Ectodermal cell (in vitro differentiated cells): ENCODE measurements around the gene PRAF2.

Source experiments
- H3K27ac ChIP-seq: 2 replicates; pipeline ENCODE4 v1.7.0; 2013; ENCODE audit warnings: mild to moderate bottlenecking, low read depth, low read length; ENCODE audit not compliant: insufficient read depth, poor library complexity, severe bottlenecking
- H3K27me3 ChIP-seq: 2 replicates; pipeline ENCODE4 v1.7.0; 2013; ENCODE audit warnings: mild to moderate bottlenecking, low read length; ENCODE audit not compliant: insufficient read depth, control insufficient read depth, poor library complexity, severe bottlenecking
- H3K36me3 ChIP-seq: one replicate; pipeline ENCODE4 v1.7.0; 2013; ENCODE audit warnings: low read length; ENCODE audit not compliant: control insufficient read depth, insufficient read depth
- H3K4me1 ChIP-seq: one replicate; pipeline ENCODE4 v1.7.0; 2013; ENCODE audit warnings: low read length; ENCODE audit not compliant: control insufficient read depth, insufficient read depth
- H3K4me3 ChIP-seq: 2 replicates; pipeline ENCODE4 v1.7.0; 2013; ENCODE audit warnings: low read depth, low read length, control low read depth; ENCODE audit not compliant: insufficient read depth
- H3K9me3 ChIP-seq: 2 replicates; pipeline ENCODE4 v1.7.0; 2013; ENCODE audit warnings: mild to moderate bottlenecking, low read length, moderate library complexity; ENCODE audit not compliant: control insufficient read depth
- WGBS, 2 experiments: methylation state at CpG; one replicate each; pipeline ENCODE4 v1.1.7; 2013; ENCODE audit warnings: missing lambda C conversion rate in 2 of 2; 5-methylcytosine and 5-hydroxymethylcytosine counted together

PRAF2 gene

DNA sequence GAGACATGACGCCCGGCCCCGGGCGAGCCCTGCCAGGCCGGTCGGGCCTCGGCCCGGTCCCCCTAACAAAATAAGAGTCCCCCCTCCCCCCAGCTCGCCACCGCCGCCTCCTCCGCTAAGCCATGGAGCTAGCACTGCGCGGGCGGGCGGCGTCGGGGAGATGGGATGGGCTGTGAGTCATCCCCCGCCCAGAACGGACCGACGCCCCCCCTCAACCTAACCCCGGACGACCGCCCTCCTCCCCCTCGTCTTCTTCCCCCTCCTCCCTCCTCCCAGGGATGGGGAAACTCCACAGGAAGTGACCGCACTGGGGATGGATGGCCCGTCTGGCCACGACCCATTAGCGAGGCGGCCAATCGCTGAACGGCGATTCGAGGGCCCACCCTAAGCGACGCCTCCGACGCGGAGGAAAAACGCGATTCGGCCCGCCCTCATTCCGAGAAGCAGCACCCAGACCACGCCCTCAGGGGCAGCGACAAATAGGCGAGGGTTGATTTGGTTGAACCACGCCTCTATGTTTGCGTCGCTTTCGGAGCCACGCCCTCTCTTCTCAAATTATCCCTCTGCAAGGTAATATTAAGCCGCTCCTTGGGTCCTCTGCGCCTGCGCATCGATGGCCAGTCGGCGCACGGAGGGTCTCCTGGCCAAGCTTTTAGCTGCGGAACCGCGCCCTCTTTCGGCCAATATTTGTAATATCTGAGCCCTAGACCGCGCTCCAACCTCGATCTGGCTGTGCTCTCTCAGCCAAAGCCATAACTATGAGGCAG is 30.4 kb downstream of the PRAF2 start, which contains the start of gene TFE3:
TSS of gene TFE3 (minus strand) at position 138 of the 767 bp plus-strand sequence. CDS start at position 7, 131 bp downstream.
- H3K4me3 ChIP-seq = peak within 1 kb of the TSS; percentile 63
- H3K4me1 ChIP-seq = peaks cover 11% of the 10 kb centered on the region
- WGBS, 2 experiments = 0% methylated on average over 44 to 64 of the region's 67 CpGs
- no peaks in the 10 kb centered on the region for H3K9me3 ChIP-seq
- H3K36me3 ChIP-seq = peaks cover 3% of the 10 kb centered on the region
- peak within 1 kb of the TSS; percentile 17 for H3K27ac ChIP-seq
- H3K27me3 ChIP-seq = no peaks in the 10 kb centered on the region

DNA sequence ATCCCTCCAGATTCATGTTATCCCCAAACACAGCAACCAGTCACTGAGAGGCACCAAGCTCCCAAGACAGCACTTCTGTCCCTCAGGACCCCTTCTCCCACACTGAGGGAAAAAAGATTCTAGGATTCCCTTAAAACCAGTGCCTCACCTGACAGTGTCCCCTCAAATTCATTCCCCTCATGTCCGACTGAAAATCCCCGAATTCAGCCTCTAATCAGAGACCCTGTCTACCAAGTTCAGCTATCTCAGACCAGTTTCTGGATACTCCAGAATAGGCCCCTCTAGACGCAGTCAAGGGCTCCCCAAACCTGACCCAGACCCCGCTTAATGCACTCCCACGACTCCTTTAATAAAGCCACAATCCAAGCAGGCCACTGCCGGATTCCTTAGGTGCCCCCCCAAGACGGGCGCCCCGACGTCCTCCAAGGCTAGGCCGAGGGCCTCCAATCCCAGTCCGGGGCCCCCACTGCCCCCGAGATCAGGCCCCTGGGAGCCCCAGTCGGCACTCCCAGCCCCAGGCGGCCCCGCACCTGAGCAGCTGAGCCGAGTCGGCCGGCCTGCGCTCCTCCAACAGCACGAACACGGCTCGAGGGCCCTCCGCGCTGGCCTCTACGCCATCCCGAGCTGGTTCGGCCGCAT is 31.1 kb downstream of the PRAF2 start:
- WGBS, 2 experiments = 0% methylated on average over 29 of the region's 29 CpGs
- Histone ChIP-seq H3K27me3 (no peaks in the 10 kb centered on the region), H3K36me3 (peaks cover 10% of the 10 kb centered on the region), H3K4me3 (peak overlapping the region; percentile 63), H3K27ac (peak overlapping the region; percentile 17), H3K9me3 (no peaks in the 10 kb centered on the region), H3K4me1 (peaks cover 11% of the 10 kb centered on the region)

DNA sequence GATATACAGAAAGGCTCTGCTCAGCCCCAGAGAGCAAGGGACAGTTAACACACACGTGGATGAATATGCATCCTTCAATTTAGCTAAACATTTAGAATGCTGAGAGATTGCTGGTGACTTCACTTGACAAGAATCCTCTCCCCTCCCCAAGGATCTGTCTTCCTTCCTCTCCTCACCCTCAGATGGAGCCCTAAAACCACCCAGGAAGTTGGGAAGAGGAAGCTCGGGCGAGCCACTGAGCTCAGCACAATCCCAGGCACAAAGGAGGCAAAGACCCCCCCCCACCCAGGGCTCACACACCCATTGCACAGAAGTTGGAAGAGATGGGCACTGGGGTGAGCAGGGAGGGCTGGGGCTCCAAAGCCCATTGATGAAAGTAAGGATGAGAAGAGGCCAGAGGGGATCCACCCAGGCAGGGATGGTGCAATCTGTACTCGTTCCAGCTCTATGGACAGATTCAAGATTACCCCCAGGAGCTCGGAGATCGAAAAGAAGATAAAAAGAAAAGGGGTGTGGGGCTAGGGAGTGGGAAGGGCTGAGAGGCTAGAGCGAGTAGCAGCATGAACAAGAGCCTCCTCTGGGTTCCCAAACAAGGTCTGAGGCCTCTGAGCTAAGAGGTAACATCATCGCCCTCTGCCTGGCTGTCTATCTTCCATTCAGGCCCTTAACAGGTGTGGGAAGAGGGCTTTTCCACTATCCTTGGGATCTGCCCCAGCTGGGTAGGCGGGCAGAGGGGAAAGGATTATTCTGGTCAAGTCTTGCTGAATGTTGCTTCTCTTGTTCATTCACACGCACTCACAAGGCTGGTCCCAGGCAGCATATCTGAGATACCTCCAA is 31.8 kb downstream of the PRAF2 start:
- no peaks in the 10 kb centered on the region for H3K9me3 ChIP-seq
- peaks cover 10% of the 10 kb centered on the region for H3K36me3 ChIP-seq
- H3K27ac ChIP-seq = no peak overlapping the region
- 4 to 5% methylated on average over 7 to 10 of the region's 10 CpGs for WGBS, 2 experiments
- H3K4me1 ChIP-seq = peaks cover 11% of the 10 kb centered on the region
- no peaks in the 10 kb centered on the region for H3K27me3 ChIP-seq
- H3K4me3 ChIP-seq = peak overlapping the region; percentile 63

DNA sequence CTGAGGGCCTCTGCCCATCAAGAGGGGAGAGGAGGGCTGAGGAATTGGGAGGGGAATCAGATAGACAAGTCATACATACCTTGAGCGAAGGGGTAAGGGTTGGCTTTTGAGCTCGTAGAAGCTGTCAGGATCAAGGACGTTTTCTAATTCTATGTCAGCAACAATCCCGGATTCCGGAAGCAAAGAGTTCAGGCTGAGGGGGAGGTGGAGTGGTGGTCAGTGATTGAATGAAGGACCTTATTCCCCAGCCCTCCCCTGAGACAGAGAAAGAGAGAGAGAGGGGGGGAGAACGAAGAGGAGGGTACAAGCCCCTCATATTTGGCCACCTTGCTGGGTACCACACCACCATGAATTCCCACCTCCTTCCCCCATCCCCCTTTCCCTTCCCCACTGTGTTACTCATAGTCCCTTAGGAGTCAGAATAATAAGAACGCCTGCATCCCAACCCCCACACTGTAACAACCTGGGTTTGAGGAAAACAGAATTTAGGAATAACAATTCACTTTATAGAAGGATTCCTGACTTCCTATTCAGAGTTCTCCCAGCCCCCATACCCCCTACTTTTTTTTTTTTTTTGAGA is 33.3 kb downstream of the PRAF2 start:
- H3K4me3 ChIP-seq = peak overlapping the region; percentile 23
- no peaks in the 10 kb centered on the region for H3K9me3 ChIP-seq
- H3K4me1 ChIP-seq = peaks cover 11% of the 10 kb centered on the region
- H3K27ac ChIP-seq = peak overlapping the region; percentile 63
- whole genome bisulfite sequencing, 2 experiments = 2% methylated on average over 6 to 7 of the region's 7 CpGs
- peaks cover 13% of the 10 kb centered on the region for H3K36me3 ChIP-seq
- H3K27me3 ChIP-seq = no peaks in the 10 kb centered on the region

DNA sequence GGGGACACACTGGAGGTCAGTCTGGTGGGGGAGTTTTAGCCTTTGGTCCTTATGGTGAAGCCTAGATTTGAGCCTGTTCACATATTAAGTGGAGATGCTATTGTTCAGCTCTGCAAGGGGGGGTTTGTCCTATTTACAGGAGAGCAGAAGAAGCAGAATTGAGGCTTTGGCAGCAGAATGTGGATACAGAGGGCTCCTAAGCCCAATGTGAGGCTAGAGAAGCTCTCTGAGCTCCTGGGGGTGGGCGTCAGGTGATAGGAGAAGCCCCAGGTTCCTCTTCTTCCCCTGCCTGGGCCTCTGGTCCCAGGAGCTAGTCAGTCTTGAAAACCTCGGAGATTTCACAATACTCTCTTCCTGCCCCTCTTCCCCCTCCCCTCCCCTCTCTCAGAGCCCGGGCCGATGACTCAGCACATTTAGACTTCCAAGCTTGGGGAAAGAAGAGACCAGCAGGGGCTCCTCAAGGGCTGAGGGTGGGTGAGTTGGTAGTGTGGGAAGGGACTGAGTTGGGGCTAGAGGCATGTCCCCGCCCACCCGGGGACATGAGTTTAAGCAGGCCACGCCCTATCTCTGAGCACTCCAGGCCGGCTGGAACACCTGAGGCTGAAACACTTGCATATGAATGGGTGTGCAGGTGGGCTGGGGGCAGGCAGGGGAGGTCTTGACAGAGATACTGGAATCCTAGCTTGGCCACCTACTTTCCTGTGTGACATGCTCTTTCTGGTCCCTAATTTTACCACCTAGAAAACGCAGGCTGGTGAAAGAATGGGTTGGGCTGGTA is 34.0 kb downstream of the PRAF2 start:
- Histone ChIP-seq H3K9me3 (no peaks in the 10 kb centered on the region), H3K36me3 (peaks cover 13% of the 10 kb centered on the region), H3K27me3 (no peaks in the 10 kb centered on the region), H3K4me3 (peak overlapping the region; percentile 23), H3K4me1 (peaks cover 11% of the 10 kb centered on the region), H3K27ac (peak overlapping the region; percentile 63)
- 1% methylated on average over 9 of the region's 9 CpGs for WGBS, 2 experiments

DNA sequence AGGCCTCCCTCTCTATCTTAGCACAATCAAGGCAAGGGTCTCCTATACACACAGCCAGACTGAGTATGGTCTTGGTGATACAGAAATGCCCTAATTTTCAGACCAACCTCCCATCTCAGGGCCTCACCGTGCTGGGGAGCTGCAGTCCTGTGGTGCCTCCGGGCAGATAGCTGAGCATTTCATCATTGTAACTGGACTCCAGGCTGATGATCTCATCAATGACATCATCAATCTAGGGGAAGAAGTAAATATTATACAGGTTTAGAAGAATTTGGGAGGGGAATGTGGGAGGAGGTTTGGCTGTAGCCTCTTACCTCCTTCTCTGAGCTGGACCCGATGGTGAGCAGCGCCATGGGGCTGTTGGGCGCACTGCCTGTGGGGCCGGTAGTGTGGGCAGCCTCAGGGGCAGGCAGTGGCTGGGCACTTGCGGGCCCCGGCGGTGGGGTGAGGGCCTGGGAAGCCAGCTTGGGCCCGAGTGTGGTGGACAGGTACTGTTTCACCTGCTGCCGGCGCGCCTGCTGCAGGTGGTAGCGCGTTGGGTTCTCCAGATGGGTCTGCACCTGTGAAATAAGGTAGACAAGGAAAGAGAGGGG is 35.8 kb downstream of the PRAF2 start:
- 94 to 98% methylated on average over 15 of the region's 15 CpGs for WGBS, 2 experiments
- no peaks in the 10 kb centered on the region for H3K27me3 ChIP-seq
- peaks cover 20% of the 10 kb centered on the region for H3K36me3 ChIP-seq
- H3K4me1 ChIP-seq = peaks cover 11% of the 10 kb centered on the region
- H3K9me3 ChIP-seq = no peaks in the 10 kb centered on the region
- no peak overlapping the region for H3K27ac ChIP-seq
- H3K4me3 ChIP-seq = no peak overlapping the region

DNA sequence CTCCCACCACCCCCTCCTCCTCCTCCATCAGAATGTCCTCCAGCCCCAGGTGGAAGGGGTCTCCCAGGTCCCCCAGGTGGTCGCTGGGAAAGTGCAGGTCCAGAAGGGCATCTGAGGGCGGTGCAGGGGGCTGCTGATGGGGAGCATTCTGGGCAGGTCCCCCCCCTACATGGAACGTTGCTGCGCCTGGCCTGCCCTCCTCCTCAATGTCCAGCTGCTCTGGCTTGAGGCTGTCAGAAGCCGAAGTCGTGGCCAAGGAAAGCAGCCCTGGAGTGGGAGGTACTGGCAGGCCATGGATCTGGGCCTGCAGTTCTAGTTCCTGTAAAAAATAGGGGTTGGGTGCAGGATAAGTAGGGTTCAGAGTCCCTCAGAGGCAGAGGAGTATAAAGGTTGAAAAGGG is 43.5 kb downstream of the PRAF2 start:
- Histone ChIP-seq H3K36me3 (peaks cover 7% of the 10 kb centered on the region), H3K4me1 (no peaks in the 10 kb centered on the region)
- WGBS, 2 experiments = 91 to 94% methylated on average over 6 of the region's 6 CpGs

DNA sequence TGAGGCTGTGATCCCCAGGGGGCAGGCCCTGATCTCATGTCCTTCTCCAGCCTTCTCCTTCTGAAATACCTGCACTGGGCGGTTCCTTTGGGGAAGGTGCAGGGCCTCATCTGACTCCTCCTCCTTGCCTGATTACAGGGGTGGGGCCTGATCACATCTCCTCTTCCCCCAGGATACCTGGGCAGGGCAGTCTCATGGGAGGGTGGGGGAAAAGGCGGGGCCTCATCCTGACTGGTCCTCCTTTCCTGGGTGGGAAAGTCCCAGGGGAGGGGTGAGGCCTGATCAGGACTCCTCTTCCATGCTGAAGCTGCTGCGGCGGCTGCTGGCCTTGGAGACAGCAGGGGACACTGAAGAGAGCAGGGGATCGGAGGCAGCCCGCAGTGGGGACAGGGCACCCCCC is 43.9 kb downstream of the PRAF2 start:
- Histone ChIP-seq H3K27ac (no peak overlapping the region), H3K9me3 (no peaks in the 10 kb centered on the region), H3K4me1 (no peaks in the 10 kb centered on the region), H3K4me3 (no peak overlapping the region), H3K36me3 (peaks cover 7% of the 10 kb centered on the region), H3K27me3 (no peaks in the 10 kb centered on the region)
- WGBS, 2 experiments = 88 to 91% methylated on average over 6 of the region's 6 CpGs

More for the DNA sequence above, 43.5 kb downstream of the PRAF2 start:
- Histone ChIP-seq H3K27ac (no peak overlapping the region), H3K27me3 (no peaks in the 10 kb centered on the region), H3K9me3 (no peaks in the 10 kb centered on the region), H3K4me3 (no peak overlapping the region)
